ENCODE results near the gene SNRPF. TPM values are rescaled to one million over a fixed set of nuclear protein-coding genes. Genes with fewer than 3 reads are reported as not detected.

Gene SNRPF
- total and polyA plus RNA-seq, 2 experiments from 2014 or later = 10.4 to 42.6 TPM

- Histone ChIP-seq H3K9me2 (ENCODE audit: insufficient read depth) (no peaks in the 10 kb centered on the region), H3K27ac (no peak overlapping the region), H2AFZ (no peak overlapping the region), H3K4me2 (ENCODE audit: unreplicated experiment) (no peak overlapping the region), H3K9me3 (ENCODE audit: low read depth) (no peaks in the 10 kb centered on the region), H3F3A (ENCODE audit: insufficient read depth) (peaks cover 25% of the 10 kb centered on the region), H3K79me2 (ENCODE audit: insufficient read depth) (no peaks in the 10 kb centered on the region), H3K36me3 (ENCODE audit: low read depth) (no peaks in the 10 kb centered on the region), H3K27me3 (replicated peaks; ENCODE audit: insufficient read depth) (peaks cover 61% of the 10 kb centered on the region), H3K4me1 (ENCODE audit: insufficient read depth) (peaks cover 25% of the 10 kb centered on the region), H3K4me3 (no peak overlapping the region), H4K20me1 (ENCODE audit: insufficient read depth) (no peaks in the 10 kb centered on the region), H3K9ac (no peak overlapping the region)
- in situ Hi-C loops (cut with MboI) = no loop called here
- TF ChIP-seq EZH2 (IDR thresholded peaks at IDR 0.05; ENCODE audit: insufficient read depth, poor library complexity, severe bottlenecking) = no peak
- TF ChIP-seq EZH2phosphoT487 (IDR thresholded peaks at IDR 0.05; ENCODE audit: insufficient read depth, low read depth) = no peak
- 97 to 100% methylated on average over 1 of the region's 1 CpG for WGBS, 2 experiments (ENCODE audit: low coverage in 1 of 2, low lambda C conversion rate in 2 of 2, missing lambda C conversion rate in 2 of 2)
- no peak for DNase-seq
Measured at GRCh38 chr12:95834572-95834971, 24.2 kb upstream of the SNRPF start.

GRCh38 chr12:95836185-95836609 lies 22.6 kb upstream of the SNRPF start:
- H3K4me2 ChIP-seq (ENCODE audit: unreplicated experiment) = peak overlapping the region; percentile 52
- H3K36me3 ChIP-seq (ENCODE audit: low read depth) = no peaks in the 10 kb centered on the region
- peaks cover 25% of the 10 kb centered on the region for H3K4me1 ChIP-seq (ENCODE audit: insufficient read depth)
- in situ Hi-C loops (cut with MboI) = no loop called here
- peaks cover 44% of the 10 kb centered on the region for H3K27me3 ChIP-seq (replicated peaks; ENCODE audit: insufficient read depth)
- H3K9me2 ChIP-seq (ENCODE audit: insufficient read depth) = no peaks in the 10 kb centered on the region
- H3K79me2 ChIP-seq (ENCODE audit: insufficient read depth) = no peaks in the 10 kb centered on the region
- H3K27ac ChIP-seq = peak overlapping the region; percentile 26; the same call in 1 of the 2 replicates
- H3K9ac ChIP-seq = no peak overlapping the region
- no peaks in the 10 kb centered on the region for H3K9me3 ChIP-seq (ENCODE audit: low read depth)
- peak; percentile 85 for DNase-seq
- no peaks in the 10 kb centered on the region for H4K20me1 ChIP-seq (ENCODE audit: insufficient read depth)
- 0 to 1% methylated on average over 3 of the region's 3 CpGs for WGBS, 2 experiments (ENCODE audit: low coverage in 1 of 2, low lambda C conversion rate in 2 of 2, missing lambda C conversion rate in 2 of 2)
- H3F3A ChIP-seq (ENCODE audit: insufficient read depth) = peaks cover 25% of the 10 kb centered on the region
- no peak overlapping the region for H2AFZ ChIP-seq
- TF ChIP-seq EZH2 (IDR thresholded peaks at IDR 0.05; ENCODE audit: insufficient read depth, poor library complexity, severe bottlenecking) = no peak
- peak; percentile 76; the same call in 1 of the 2 replicates for TF ChIP-seq EZH2phosphoT487 (IDR thresholded peaks at IDR 0.05; ENCODE audit: insufficient read depth, low read depth)
- H3K4me3 ChIP-seq = peak overlapping the region; percentile 4; the same call in 1 of the 2 replicates

- Histone ChIP-seq H3K9me2 (ENCODE audit: insufficient read depth) (no peaks in the 10 kb centered on the region), H4K20me1 (ENCODE audit: insufficient read depth) (no peaks in the 10 kb centered on the region), H3K27ac (peak overlapping the region; percentile 26; the same call in 1 of the 2 replicates), H3K79me2 (ENCODE audit: insufficient read depth) (no peaks in the 10 kb centered on the region), H2AFZ (peak overlapping the region; percentile 14; the same call in 1 of the 2 replicates), H3K4me3 (peak overlapping the region; percentile 4; the same call in 1 of the 2 replicates), H3K4me2 (ENCODE audit: unreplicated experiment) (peak overlapping the region; percentile 52), H3K9me3 (ENCODE audit: low read depth) (no peaks in the 10 kb centered on the region), H3K36me3 (ENCODE audit: low read depth) (no peaks in the 10 kb centered on the region), H3F3A (ENCODE audit: insufficient read depth) (peaks cover 25% of the 10 kb centered on the region), H3K4me1 (ENCODE audit: insufficient read depth) (peaks cover 25% of the 10 kb centered on the region), H3K27me3 (replicated peaks; ENCODE audit: insufficient read depth) (peaks cover 39% of the 10 kb centered on the region), H3K9ac (no peak overlapping the region)
- TF ChIP-seq EZH2 (IDR thresholded peaks at IDR 0.05; ENCODE audit: insufficient read depth, poor library complexity, severe bottlenecking) (no peak), EZH2phosphoT487 (IDR thresholded peaks at IDR 0.05; ENCODE audit: insufficient read depth, low read depth) (no peak)
- 0 to 71% methylated on average over 1 of the region's 1 CpG for WGBS, 2 experiments (ENCODE audit: low coverage in 1 of 2, low lambda C conversion rate in 2 of 2, missing lambda C conversion rate in 2 of 2)
- peak; percentile 66 for DNase-seq
- in situ Hi-C loops (cut with MboI) = no loop called here
Measured at GRCh38 chr12:95836630-95837239, 22.0 kb upstream of the SNRPF start.

GRCh38 chr12:95837240-95838038 lies 21.3 kb upstream of the SNRPF start:
- H3K9ac ChIP-seq = no peak overlapping the region
- no peaks in the 10 kb centered on the region for H3K9me2 ChIP-seq (ENCODE audit: insufficient read depth)
- 16 to 50% methylated on average over 10 of the region's 10 CpGs for WGBS, 2 experiments (ENCODE audit: low coverage in 1 of 2, low lambda C conversion rate in 2 of 2, missing lambda C conversion rate in 2 of 2)
- no peaks in the 10 kb centered on the region for H4K20me1 ChIP-seq (ENCODE audit: insufficient read depth)
- no peaks in the 10 kb centered on the region for H3K9me3 ChIP-seq (ENCODE audit: low read depth)
- H2AFZ ChIP-seq = peak overlapping the region; percentile 14; the same call in 1 of the 2 replicates
- peaks cover 25% of the 10 kb centered on the region for H3K4me1 ChIP-seq (ENCODE audit: insufficient read depth)
- peaks cover 33% of the 10 kb centered on the region for H3K27me3 ChIP-seq (replicated peaks; ENCODE audit: insufficient read depth)
- peaks cover 25% of the 10 kb centered on the region for H3F3A ChIP-seq (ENCODE audit: insufficient read depth)
- in situ Hi-C loops (cut with MboI) = no loop called here
- peak overlapping the region; percentile 10; the same call in 1 of the 2 replicates for H3K4me3 ChIP-seq
- peak overlapping the region; percentile 52 for H3K4me2 ChIP-seq (ENCODE audit: unreplicated experiment)
- no peaks in the 10 kb centered on the region for H3K36me3 ChIP-seq (ENCODE audit: low read depth)
- H3K79me2 ChIP-seq (ENCODE audit: insufficient read depth) = no peaks in the 10 kb centered on the region
- no peak overlapping the region for H3K27ac ChIP-seq
- no peak for TF ChIP-seq EZH2 (IDR thresholded peaks at IDR 0.05; ENCODE audit: insufficient read depth, poor library complexity, severe bottlenecking)
- no peak for TF ChIP-seq EZH2phosphoT487 (IDR thresholded peaks at IDR 0.05; ENCODE audit: insufficient read depth, low read depth)
- peak; percentile 10 for DNase-seq
